G401 (cell line): ENCODE results near the gene PSMB9. TPM values are rescaled to one million over a fixed set of nuclear protein-coding genes. Genes with fewer than 3 reads are reported as not detected.
"Not testable (repeated sequence)": the region's sequence is repeated elsewhere in the genome, so short reads cannot be mapped to it uniquely, and the experiment has no call there.

Experiments
- DNase-seq: peaks from one replicate; pipeline ENCODE4 v3.0.0-alpha.2; 2015; ENCODE audit warnings: low spot score
- in situ Hi-C: cut with HindIII; loops from 2 replicates; pipeline ENCODE4 v1.10.0; 2016; ENCODE audit warnings: low sequenced_read_pairs, mixed read lengths
- total RNA-seq: library from RNA; depleted of rRNA; stranded (reverse); fragments of >200 nt; shearing (Covaris generic); gene quantifications from 2 replicates; pipeline ENCODE4 v1.2.3, GENCODE V29; 2014; rRNA removed

Gene PSMB9
- total RNA-seq = 20.2 and 26.0 TPM in 2 replicates

DNA sequence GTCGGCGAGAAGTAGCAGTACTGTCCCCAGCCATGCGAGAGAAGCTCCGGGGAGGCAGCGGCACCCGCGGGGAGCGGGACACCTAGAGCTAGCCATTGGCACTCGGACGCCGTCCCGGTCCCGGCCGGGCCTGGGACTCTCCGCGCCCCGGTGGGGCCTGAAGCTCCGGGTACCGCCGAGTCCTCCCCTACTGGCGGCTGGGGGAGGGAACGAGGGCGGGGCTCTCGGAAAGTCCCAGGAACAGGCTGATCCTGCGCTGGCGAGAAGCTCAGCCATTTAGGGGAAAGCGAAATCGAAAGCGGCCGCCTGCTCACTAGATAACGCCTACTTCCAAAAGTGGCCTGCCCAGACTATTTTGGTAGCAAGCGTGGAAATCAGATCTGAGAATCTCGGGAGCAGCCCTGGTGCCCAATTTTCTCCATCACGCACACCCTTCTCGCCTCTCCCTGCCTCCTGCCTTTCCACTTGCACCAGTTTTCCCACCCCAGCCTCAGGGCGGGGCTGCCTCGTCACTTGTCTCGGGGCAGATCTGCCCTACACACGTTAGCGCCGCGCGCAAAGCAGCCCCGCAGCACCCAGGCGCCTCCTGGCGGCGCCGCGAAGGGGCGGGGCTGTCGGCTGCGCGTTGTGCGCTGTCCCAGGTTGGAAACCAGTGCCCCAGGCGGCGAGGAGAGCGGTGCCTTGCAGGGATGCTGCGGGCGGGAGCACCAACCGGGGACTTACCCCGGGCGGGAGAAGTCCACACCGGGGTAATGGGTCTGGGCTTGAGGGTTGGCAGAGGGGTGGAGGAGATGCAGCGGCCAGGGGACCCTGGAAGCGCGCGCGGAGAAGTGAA, at the start of gene PSMB9, which contains the start of gene TAP1:
Gene PSMB9 (plus strand): TSS at position 652 of the 835 bp plus-strand sequence. CDS start 38 bp downstream, at position 690.
Gene TAP1 (minus strand): TSS at position 164 of the 835 bp plus-strand sequence. CDS start 68 bp downstream, at position 96.
- peak; percentile 90 for DNase-seq
- in situ Hi-C loops = no loop called here

GRCh38 chr6:32805404-32805803, 48.6 kb upstream of the PSMB9 start:
- in situ Hi-C loops, DNase-seq: not testable (repeated sequence)

DNA sequence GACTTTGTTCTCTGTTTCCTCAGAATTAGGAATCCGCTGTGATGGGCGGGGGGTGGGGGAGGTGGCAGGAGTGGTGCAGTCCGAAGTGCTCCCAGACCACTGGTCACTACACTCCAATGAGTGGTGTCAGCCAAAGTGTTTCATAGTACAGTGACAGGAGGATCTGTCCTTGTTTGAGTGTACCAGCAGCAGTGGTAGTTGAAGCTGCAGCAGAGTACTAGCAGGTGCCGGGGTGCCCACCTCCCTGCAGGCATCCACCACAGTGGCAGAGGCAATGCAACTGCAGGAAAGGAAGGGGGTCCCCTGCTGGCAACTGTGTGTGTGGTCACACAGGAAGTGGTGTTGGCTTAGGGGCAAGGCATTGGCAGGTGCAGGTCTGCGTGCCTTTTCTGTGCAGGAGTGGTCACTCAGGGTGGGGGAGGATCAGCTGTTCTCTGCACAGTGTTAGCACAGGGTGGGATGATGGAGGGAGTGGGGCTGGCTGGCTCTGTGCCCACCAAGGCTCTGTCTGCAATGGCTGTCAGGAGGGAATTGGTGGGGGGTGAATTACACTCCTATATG, 46.9 kb upstream of the PSMB9 start:
- in situ Hi-C loops = no loop called here
- DNase-seq = no peak

DNA sequence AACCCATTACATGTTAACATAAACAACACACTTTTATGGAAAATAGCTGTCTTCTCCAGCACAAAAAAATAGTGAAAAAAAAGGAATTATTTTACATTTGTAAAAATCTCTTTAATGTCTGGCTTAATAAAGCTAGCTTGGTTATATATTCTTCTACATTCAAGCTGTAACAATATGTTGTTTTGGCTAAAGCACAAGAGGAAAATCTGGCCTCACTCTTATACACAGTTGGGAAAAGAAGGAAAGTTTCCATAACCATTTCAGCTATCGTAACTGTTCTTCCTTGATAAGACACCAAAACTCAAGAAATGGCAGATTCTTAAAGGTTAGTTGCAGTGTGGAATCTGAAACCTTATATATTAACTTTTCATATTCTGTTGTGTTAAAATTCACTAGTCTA, 44.8 kb upstream of the PSMB9 start:
- in situ Hi-C loops = no loop called here
- no peak for DNase-seq

DNA sequence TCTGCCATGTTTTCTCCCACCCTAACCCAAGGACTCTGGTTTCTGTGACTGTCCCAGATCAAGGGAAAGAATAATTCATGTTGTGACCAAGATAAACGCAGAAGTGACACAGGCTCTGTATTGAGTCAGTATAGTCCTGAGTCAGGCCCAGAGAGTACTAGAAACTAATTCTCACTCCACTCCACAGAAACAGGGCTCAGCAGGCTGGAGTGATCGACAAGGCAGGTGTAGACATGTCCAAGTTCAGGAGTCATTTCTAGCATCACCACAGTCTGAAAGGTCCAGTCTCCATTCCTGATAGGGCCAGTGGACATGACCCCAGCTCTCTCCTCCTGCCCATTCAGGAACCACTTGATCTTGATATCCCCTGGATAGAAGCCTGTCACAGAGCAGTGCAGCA, 39.8 kb upstream of the PSMB9 start:
- in situ Hi-C loops = no loop called here
- no peak for DNase-seq

DNA sequence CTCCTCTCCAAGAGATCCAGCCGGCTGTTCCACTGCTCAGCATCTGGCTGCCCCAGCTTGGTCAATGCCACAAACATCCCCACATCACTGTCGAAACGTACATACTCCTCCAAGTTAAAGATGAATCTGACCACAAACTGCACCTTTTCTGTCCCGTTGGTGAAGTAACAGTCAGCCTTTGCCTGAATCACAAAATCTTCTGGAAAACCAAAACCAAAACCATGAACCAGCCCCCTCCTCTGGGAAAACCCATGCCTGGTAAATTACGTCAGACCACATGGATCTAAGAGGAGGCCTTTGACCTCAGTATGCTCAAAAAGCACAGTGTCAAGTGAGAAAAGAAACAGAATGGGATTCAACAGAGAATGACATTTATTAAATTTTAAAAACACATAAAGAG, 38.9 kb upstream of the PSMB9 start:
- in situ Hi-C loops = no loop called here
- DNase-seq = no peak

DNA sequence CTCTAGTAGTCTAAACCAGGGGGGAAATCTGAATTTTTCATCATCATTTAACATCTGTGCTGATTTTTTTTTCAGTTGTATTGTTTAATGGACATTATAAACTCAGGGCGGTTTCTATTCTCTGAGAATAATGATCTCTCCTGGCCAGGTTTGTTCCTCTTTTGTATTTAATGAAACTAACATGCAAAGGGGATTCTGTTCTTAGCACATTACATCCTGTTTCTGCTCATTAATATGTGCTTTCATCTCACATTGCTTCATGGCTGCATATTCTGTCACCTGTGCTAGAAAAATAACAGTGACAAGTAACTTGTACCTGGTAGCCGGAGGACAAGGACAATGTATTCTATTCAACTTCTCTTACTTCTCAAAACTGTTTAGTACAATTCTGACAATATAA, 38.0 kb upstream of the PSMB9 start:
- in situ Hi-C loops = no loop called here
- no peak for DNase-seq

DNA sequence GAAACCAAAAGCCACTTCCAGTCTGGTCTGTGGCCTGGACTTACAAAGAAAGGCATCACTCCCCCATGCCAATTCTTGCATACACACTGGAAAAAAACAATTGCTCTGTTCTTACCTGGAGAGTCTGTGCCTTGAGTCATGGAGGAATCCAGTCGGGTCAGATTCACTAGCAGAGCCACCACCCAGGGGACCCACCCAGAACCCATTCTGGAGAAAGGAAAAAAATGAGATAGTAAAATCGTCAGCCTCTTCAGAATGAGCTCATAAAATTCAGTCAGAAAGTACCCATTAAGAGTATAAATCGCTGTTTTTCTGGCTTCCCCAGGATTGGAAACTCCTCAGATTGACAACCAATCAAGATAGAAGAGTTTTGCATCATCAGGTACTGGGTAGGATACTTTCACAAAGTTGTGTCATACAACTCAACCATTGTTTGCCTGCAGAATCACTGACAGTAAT, 37.2 kb upstream of the PSMB9 start, which contains the start of gene HLA-DOB:
Gene HLA-DOB (minus strand): TSS at position 257 of the 459 bp plus-strand sequence. CDS start 51 bp downstream, at position 206.
- in situ Hi-C loops = no loop called here
- DNase-seq = no peak

- DNase-seq = no peak
- in situ Hi-C loops = no loop called here
These were observed 35.1 kb upstream of the PSMB9 start for GRCh38 chr6:32818867-32819266.

DNA sequence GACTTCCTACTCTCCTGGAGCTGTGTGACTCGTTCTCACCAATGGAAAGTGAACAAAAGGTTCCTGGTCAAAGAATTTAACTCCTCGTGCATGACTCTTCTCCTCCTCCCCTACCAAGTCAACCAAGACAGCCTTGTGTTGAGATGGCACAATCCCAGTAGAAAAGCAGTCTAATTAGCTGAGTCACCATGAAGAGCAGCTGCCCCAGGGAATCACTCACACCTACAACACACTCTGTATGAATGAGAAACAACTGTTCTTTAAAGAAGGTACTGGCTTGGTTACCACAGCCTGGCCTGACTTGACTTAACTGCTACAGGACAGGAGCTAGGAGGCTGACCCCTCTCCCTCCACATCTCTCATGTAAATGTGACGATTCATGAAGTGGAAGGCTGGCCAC, 34.3 kb upstream of the PSMB9 start:
- in situ Hi-C loops = loop anchor here (10.0 kb wide), 1 partner anchor 125 kb away; the partner anchor contains the start of gene HLA-DMB
- DNase-seq = no peak

GRCh38 chr6:32825966-32826365, 28.0 kb upstream of the PSMB9 start:
- in situ Hi-C loops = loop anchor here (10.0 kb wide), 1 partner anchor 119 kb away; the partner anchor contains the start of gene HLA-DMB
- DNase-seq = peak; percentile 34

- DNase-seq = no peak
- in situ Hi-C loops = loop anchor here (10.0 kb wide), 1 partner anchor 118 kb away; the partner anchor contains the start of gene HLA-DMB
These were observed 27.0 kb upstream of the PSMB9 start for GRCh38 chr6:32827025-32827424.

DNA sequence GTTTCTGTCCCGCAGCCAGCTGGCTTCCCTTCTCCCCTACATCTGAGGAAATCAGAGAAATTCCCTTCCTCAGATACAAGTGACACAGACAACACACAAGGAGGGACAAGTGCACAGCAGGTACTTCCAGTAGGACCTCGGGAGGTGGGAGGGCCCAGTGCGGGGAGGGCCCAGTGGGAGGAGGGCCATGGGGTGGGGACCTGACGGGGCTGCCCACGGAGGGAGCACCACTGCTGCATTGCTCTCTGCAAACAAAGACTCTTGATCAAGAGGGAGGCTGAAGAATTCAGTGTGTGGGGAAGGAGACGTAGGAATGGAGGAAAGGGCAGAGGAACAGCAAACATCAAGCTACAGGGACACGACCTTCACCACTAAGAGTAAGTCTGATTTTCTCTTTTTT, 24.5 kb upstream of the PSMB9 start:
- in situ Hi-C loops = loop anchor here (10.0 kb wide), 1 partner anchor 115 kb away; the partner anchor contains the start of gene HLA-DMB
- no peak for DNase-seq

- in situ Hi-C loops = no loop called here
- no peak for DNase-seq
These were observed 24.0 kb upstream of the PSMB9 start for GRCh38 chr6:32830017-32830416.

DNA sequence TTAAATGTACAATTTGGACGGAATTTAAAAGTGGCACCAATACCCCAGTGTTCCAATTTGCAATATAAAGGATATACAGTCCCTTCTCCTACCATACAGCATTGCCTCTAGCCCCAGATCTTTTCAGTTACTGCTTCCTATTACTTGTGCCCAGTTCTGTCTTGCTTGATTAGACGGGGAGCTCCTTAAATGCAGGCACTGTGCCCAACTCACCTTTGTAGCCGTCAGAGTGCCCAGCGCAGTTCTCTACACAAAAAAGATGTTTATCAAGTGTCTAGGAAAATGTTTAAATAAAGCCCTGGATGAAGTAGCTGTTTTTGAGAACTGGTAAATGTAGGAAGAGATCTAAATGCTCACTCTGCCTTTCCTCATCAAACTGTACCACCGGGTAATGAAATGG, 23.1 kb upstream of the PSMB9 start:
- DNase-seq = no peak
- in situ Hi-C loops = no loop called here

- in situ Hi-C loops = no loop called here
- DNase-seq = no peak
These were observed 21.5 kb upstream of the PSMB9 start for GRCh38 chr6:32832535-32832934.

DNA sequence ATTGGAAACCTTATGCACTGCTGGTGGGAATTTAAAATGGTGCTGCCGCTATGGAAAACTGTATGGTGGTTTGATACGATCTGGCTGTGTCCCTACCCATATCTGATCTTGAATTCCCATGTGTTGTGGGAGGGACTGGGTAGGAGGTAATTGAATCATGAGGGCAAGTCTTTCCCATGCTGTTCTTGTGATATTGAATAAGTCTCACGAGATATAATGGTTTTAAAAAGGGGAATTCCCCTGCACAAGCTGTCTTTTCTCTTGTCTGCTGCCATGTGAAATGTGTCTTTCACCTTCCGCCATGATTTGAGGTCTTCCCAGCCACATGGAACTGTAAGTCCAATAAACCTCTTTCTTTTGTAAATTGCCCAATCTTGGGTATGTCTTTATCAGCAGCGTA, 20.3 kb upstream of the PSMB9 start:
- in situ Hi-C loops = no loop called here
- DNase-seq = no peak

GRCh38 chr6:32835167-32835893, 18.7 kb upstream of the PSMB9 start:
- no peak for DNase-seq
- in situ Hi-C loops = no loop called here

- in situ Hi-C loops = no loop called here
These were observed 17.1 kb upstream of the PSMB9 start for GRCh38 chr6:32836873-32837272.

More at GRCh38 chr6:32836873-32837272, 17.1 kb upstream of the PSMB9 start:
- no peak for DNase-seq
